OCI-LY7 (cell line): ENCODE results near the gene RUVBL2. TPM values are rescaled to one million over a fixed set of nuclear protein-coding genes. Genes with fewer than 3 reads are reported as not detected.

Experiments used
- BruUV-seq: library from RNA; stranded (reverse); fragments of 400-500 nt; replicated peaks from 2 replicates; lab custom pipeline; 2021; lab: Mats Ljungman, UMichigan
- CTCF ChIA-PET: fragments of 300-600 bp; sonication (Branson Sonifier 250); formaldehyde crosslinking; loops from one replicate; lab custom pipeline; 2022; ENCODE audit warnings: antibody characterized with exemption; ENCODE audit not compliant: unreplicated experiment; lab: Charles Lee
- POLR2A ChIA-PET: fragments of 300-600 bp; sonication (Branson Sonifier 250); formaldehyde crosslinking; loops from one replicate; lab custom pipeline; 2022; ENCODE audit warnings: antibody characterized with exemption; lab: Charles Lee
- DNase-seq: peaks from one replicate; pipeline ENCODE4 v3.0.0-alpha.2; 2015; ENCODE audit warnings: low spot score
- H2AFZ ChIP-seq: fragments of 200-600 bp; sonication (generic), shearing (Covaris generic); 2 replicates; pipeline ENCODE4 v1.6.1; 2014; ENCODE audit warnings: mild to moderate bottlenecking, antibody characterized with exemption, low read length, moderate library complexity
- H3K27ac ChIP-seq: fragments of 200-600 bp; sonication (generic); 2 replicates; pipeline ENCODE4 v1.5.1; 2014; ENCODE audit warnings: mixed run types, low read depth, mild to moderate bottlenecking, moderate library complexity, low read length, inconsistent platforms; ENCODE audit not compliant: poor library complexity, severe bottlenecking
- H3K36me3 ChIP-seq: fragments of 200-600 bp; sonication (generic); 2 replicates; pipeline ENCODE4 v1.6.1; 2014; ENCODE audit warnings: mild to moderate bottlenecking, antibody characterized with exemption, low read length, moderate library complexity, mixed read lengths; ENCODE audit not compliant: insufficient read depth
- H3K4me1 ChIP-seq: fragments of 200-600 bp; sonication (generic); 2 replicates; pipeline ENCODE4 v1.5.1; 2014; ENCODE audit warnings: mild to moderate bottlenecking, low read length; ENCODE audit not compliant: insufficient read depth, poor library complexity, severe bottlenecking
- H3K4me2 ChIP-seq: fragments of 200-600 bp; sonication (generic); 2 replicates; pipeline ENCODE4 v1.6.1; 2014; ENCODE audit warnings: mild to moderate bottlenecking, low read length
- H3K4me3 ChIP-seq: fragments of 200-600 bp; sonication (generic); 2 replicates; pipeline ENCODE4 v1.5.1; 2014; ENCODE audit warnings: mild to moderate bottlenecking, low read depth, low read length; ENCODE audit not compliant: poor library complexity, severe bottlenecking
- H3K79me2 ChIP-seq: fragments of 200-600 bp; sonication (generic); 2 replicates; pipeline ENCODE4 v1.6.1; 2016; ENCODE audit warnings: low read depth, mild to moderate bottlenecking, low read length, moderate library complexity, mixed read lengths; ENCODE audit not compliant: insufficient read depth
- H3K9me2 ChIP-seq: fragments of 200-600 bp; sonication (generic); 2 replicates; pipeline ENCODE4 v1.6.1; 2016; ENCODE audit warnings: mild to moderate bottlenecking, low read length, mixed read lengths; ENCODE audit not compliant: insufficient read depth
- H3K9me3 ChIP-seq: fragments of 200-600 bp; sonication (generic); 2 replicates; pipeline ENCODE4 v1.6.1; 2014; ENCODE audit warnings: mild to moderate bottlenecking, mixed run types, low read length, mixed read lengths
- H4K20me1 ChIP-seq: fragments of 200-600 bp; sonication (generic); 2 replicates; pipeline ENCODE4 v1.6.1; 2014; ENCODE audit warnings: mild to moderate bottlenecking, antibody characterized with exemption, low read length, moderate library complexity, mixed read lengths; ENCODE audit not compliant: insufficient read depth
- EZH2phosphoT487 ChIP-seq: fragments of 200-600 bp; sonication (generic); IDR thresholded peaks from 2 replicates; pipeline ENCODE4 v1.6.1; 2018; ENCODE audit warnings: low read depth, borderline replicate concordance, mild to moderate bottlenecking, mixed run types, antibody characterized with exemption, low read length, moderate library complexity, mixed read lengths
- intact Hi-C: fragments of 100-400 bp; cut with micrococcal nuclease; formaldehyde crosslinking; loops from one replicate; pipeline ENCODE4 v1.10.0; 2022; ENCODE audit not compliant: unreplicated experiment
- total RNA-seq, 2 experiments: library from RNA; depleted of rRNA in 1 of 2; stranded (reverse); fragments of >200 nt in 1 of 2; shearing (Covaris generic) in 1 of 2; gene quantifications; 2 replicates each; pipeline ENCODE4 v1.2.3, GENCODE V29; 2014 to 2022
- TF ChIP-seq, protein P1 (sequence below): fragments of 200-600 bp; sonication (generic); conservative IDR thresholded peaks from 2 replicates; pipeline ENCODE4 v1.5.1; 2014; ENCODE audit warnings: mild to moderate bottlenecking, antibody characterized with exemption, low read length, moderate library complexity, mixed read lengths

The RUVBL2 gene
- total RNA-seq, 2 experiments from 2014 or later = 125 to 265 TPM

DNA sequence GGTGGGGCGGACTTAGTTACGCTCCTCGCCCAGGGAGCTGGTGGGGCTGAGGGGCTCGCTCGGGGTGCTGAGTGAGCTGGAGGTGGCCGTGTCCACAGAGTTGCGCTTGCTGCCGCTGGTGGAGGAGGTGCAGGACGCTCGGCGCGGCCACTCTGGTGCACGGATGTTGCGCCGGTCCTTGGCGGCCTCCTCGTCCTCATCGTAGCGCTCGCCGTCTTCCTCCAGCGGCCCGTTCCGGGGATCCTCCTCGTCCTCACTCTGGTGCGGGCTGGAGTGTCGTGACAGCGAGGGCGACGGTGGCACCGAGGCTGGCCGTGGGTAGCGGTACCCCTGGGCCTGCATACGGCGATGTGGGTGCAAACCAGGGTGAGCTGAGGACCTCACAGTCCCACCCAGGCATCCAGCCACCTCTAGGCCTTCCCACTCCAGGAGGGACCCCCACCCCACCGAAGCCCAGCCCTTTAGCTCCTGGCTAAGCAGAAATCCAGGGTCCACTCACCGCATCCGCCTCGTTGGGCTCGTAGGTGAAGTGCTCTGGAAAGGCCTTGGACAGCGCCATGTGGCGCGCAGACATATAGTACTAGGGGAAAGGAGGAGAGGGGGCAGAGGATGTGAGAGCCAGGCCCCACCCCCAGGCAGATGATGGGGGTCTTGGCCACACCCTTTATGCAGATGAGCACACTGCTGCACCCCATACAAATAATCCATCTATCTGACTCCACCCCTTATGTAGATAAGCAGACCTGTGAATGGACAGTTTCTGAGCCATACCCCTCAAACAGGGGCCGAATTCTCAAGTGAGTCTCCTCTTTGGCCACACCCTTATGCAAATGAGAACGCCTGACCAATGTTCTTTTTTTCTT is 24.2 kb upstream of the RUVBL2 start:
- Histone ChIP-seq H3K9me2 (no peaks in the 10 kb centered on the region), H2AFZ (no peak overlapping the region), H3K4me3 (no peak overlapping the region), H3K27ac (peak overlapping the region; percentile 24), H4K20me1 (no peaks in the 10 kb centered on the region), H3K79me2 (peaks cover 12% of the 10 kb centered on the region; the same call in 1 of the 2 replicates), H3K4me1 (peaks cover 44% of the 10 kb centered on the region), H3K9me3 (no peaks in the 10 kb centered on the region), H3K36me3 (peaks cover 53% of the 10 kb centered on the region), H3K4me2 (no peak overlapping the region)
- peak; percentile 79 for DNase-seq
- TF ChIP-seq, protein P1, sequence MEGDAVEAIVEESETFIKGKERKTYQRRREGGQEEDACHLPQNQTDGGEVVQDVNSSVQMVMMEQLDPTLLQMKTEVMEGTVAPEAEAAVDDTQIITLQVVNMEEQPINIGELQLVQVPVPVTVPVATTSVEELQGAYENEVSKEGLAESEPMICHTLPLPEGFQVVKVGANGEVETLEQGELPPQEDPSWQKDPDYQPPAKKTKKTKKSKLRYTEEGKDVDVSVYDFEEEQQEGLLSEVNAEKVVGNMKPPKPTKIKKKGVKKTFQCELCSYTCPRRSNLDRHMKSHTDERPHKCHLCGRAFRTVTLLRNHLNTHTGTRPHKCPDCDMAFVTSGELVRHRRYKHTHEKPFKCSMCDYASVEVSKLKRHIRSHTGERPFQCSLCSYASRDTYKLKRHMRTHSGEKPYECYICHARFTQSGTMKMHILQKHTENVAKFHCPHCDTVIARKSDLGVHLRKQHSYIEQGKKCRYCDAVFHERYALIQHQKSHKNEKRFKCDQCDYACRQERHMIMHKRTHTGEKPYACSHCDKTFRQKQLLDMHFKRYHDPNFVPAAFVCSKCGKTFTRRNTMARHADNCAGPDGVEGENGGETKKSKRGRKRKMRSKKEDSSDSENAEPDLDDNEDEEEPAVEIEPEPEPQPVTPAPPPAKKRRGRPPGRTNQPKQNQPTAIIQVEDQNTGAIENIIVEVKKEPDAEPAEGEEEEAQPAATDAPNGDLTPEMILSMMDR = no peak
- TF ChIP-seq EZH2phosphoT487 = no peak
- BruUV-seq = no TSS peak
- CTCF ChIA-PET = interaction anchor here (0.7 to 1.7 kb wide), 2 partner anchors 127 to 174 kb away, joined by 3 to 5 read pairs; no protein-coding TSS in a partner anchor
- intact Hi-C loops = loop anchor here (2.0 to 5.0 kb wide), 2 partner anchors 175 to 322 kb away; partner anchors contain the start of gene CA11
- POLR2A ChIA-PET = no interaction called here

DNA sequence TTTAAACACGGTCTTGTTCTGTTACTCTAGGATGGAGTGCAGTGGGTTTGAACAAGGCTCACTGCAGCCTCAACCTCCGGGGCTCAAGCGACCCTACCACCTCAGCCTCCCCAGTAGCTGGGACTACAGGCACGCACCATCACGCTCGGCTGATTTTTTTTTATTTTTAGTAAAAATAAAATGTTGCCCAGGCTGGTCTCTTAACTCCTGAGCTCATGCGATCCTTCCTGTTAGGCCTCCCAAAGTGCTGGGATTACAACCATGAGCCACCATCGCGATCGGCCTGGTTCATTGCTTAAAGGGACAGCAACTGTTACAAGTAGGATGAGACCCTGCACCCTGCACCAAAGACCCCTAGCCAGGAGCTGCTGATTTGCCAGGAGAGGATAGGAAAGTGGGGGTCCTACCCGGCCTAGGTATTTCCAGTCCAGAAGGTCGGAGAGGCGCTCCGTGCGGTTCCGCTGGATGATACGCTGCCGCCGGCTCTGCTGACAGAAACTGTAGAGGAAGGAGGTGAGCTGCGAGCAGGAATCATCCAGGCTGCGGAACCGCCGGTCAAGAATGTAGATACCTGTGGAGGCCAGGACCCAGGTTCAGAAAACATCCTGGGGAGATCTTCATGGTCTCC is 23.4 kb upstream of the RUVBL2 start:
- Histone ChIP-seq H3K9me2 (no peaks in the 10 kb centered on the region), H3K36me3 (peaks cover 53% of the 10 kb centered on the region), H3K9me3 (no peaks in the 10 kb centered on the region), H2AFZ (no peak overlapping the region), H4K20me1 (no peaks in the 10 kb centered on the region), H3K4me3 (no peak overlapping the region), H3K79me2 (peaks cover 11% of the 10 kb centered on the region; the same call in 1 of the 2 replicates), H3K4me2 (no peak overlapping the region), H3K4me1 (peaks cover 41% of the 10 kb centered on the region), H3K27ac (peak overlapping the region; percentile 24)
- intact Hi-C loops = loop anchor here (2.0 to 5.0 kb wide), 2 partner anchors 175 to 323 kb away; partner anchors contain the start of gene CA11
- ChIA-PET POLR2A (interaction anchor here (1.2 kb wide), 1 partner anchor 23 kb away, joined by 3 read pairs; the partner anchor contains the start of genes GYS1 and RUVBL2), CTCF (interaction anchor here (0.5 to 1.7 kb wide), 4 partner anchors 75 to 182 kb away, joined by 3 to 5 read pairs (median 4); partner anchors contain the start of gene HSD17B14)
- no peak for TF ChIP-seq EZH2phosphoT487
- TF ChIP-seq, protein P1 = no peak
- no TSS peak for BruUV-seq
- no peak for DNase-seq
